T-helper 17 cell (primary cell): ENCODE data around the gene MARCHF3. TPM values are rescaled to one million over a fixed set of nuclear protein-coding genes. Genes with fewer than 3 reads are reported as not detected.
"Not testable (repeated sequence)": the region's sequence is repeated elsewhere in the genome, so short reads cannot be mapped to it uniquely, and the experiment has no call there.

Experiments
- ATAC-seq: fragments of 150-1000 bp; cut with Tn5 transposase; 2 replicates; pipeline ENCODE4 v1.10.0; 2021; ENCODE audit warnings: mild to moderate bottlenecking, moderate library complexity
- DNase-seq, 3 donors: peaks; one replicate each; pipeline versions ENCODE4 v3.0.0 to v3.0.0-alpha.2; 2020 to 2021
- H3K9me3 ChIP-seq: one replicate; pipeline ENCODE4 v1.7.0; 2013; ENCODE audit warnings: low read length, mild to moderate bottlenecking; ENCODE audit not compliant: control insufficient read depth, poor library complexity, severe bottlenecking
- H3K27ac Mint-ChIP-seq: one replicate; pipeline ENCODE4 v1.8.0; 2022; ENCODE audit warnings: mild to moderate bottlenecking, moderate library complexity, mixed read lengths
- H3K27me3 Mint-ChIP-seq: one replicate; pipeline ENCODE4 v1.8.0; 2022; ENCODE audit warnings: mixed read lengths
- H3K36me3 Mint-ChIP-seq: one replicate; pipeline ENCODE4 v1.8.0; 2022; ENCODE audit warnings: low read depth, mixed read lengths
- H3K4me1 Mint-ChIP-seq: one replicate; pipeline ENCODE4 v1.8.0; 2022; ENCODE audit warnings: mild to moderate bottlenecking, mixed read lengths
- H3K4me3 Mint-ChIP-seq: one replicate; pipeline ENCODE4 v1.8.0; 2022; ENCODE audit warnings: mild to moderate bottlenecking, moderate library complexity, mixed read lengths
- total RNA-seq, 4 donors: library from RNA in 2 of 4; stranded (reverse) in 2 of 4; gene quantifications; one replicate each; pipeline ENCODE4 v1.2.3 and lab custom pipeline; 2022 to 2026

Gene MARCHF3
- total RNA-seq, 2 donors from 2014 or later, result 6.6 to 8.4 TPM

DNA sequence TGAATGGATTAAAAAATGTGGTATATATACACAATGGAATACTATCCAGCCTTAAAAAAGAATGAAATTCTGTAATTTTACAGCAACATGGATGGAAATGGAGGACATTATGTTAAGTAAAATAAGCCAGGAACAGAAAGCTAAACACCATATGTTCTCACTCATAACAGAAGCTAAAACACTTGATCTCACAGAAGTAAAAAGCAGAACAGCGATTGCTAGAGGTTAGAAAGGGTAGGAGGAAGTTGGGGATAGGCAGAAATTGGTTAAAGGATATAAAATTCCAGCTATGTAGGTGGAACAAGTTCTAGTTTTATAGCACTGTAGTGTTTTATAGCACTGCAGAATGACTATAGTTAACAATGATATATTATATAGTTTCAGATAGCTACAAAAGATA lies 15.8 kb downstream of the MARCHF3 start:
- Mint-ChIP-seq H3K27ac (peak overlapping the region; percentile 8), H3K4me1 (peaks cover 19% of the 10 kb centered on the region), H3K36me3 (no peaks in the 10 kb centered on the region), H3K27me3 (peaks cover 11% of the 10 kb centered on the region), H3K4me3 (peak overlapping the region; percentile 9)
- H3K9me3 ChIP-seq, result no peaks in the 10 kb centered on the region
- no peak for ATAC-seq
- DNase-seq, result no peak

- ATAC-seq (no peak), DNase-seq (no peak)
- H3K4me3 Mint-ChIP-seq, result peak overlapping the region; percentile 21
- H3K27me3 Mint-ChIP-seq, result peaks cover 11% of the 10 kb centered on the region
- H3K4me1 Mint-ChIP-seq, result peaks cover 20% of the 10 kb centered on the region
- H3K36me3 Mint-ChIP-seq, result no peaks in the 10 kb centered on the region
- H3K9me3 ChIP-seq, result no peaks in the 10 kb centered on the region
- H3K27ac Mint-ChIP-seq, result peak overlapping the region; percentile 8
Measured at GRCh38 chr5:127013407-127013806, 17.0 kb downstream of the MARCHF3 start.

DNA sequence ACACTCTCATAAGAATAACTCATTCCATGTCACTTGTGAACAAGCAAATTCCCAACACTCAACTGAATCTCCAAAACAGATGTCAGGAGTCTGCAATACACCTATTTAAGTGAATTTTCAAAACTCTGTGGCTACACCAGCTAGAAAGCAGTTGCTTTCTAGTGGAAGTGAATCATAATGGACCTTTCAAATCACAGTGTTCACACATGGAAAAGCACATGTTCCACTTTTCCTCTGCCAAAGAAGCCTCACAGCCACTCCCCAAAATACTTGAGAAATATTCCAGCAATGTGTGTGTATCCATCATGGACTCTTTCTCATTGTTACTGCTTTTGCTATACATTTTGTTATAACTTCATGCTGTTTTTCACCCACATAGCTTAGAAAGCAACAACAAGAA lies 17.4 kb downstream of the MARCHF3 start:
- H3K9me3 ChIP-seq, result no peaks in the 10 kb centered on the region
- ATAC-seq (no peak), DNase-seq (no peak)
- Mint-ChIP-seq H3K4me3 (no peak overlapping the region), H3K4me1 (peaks cover 20% of the 10 kb centered on the region), H3K36me3 (no peaks in the 10 kb centered on the region), H3K27me3 (peaks cover 11% of the 10 kb centered on the region), H3K27ac (peak overlapping the region; percentile 8)

DNA sequence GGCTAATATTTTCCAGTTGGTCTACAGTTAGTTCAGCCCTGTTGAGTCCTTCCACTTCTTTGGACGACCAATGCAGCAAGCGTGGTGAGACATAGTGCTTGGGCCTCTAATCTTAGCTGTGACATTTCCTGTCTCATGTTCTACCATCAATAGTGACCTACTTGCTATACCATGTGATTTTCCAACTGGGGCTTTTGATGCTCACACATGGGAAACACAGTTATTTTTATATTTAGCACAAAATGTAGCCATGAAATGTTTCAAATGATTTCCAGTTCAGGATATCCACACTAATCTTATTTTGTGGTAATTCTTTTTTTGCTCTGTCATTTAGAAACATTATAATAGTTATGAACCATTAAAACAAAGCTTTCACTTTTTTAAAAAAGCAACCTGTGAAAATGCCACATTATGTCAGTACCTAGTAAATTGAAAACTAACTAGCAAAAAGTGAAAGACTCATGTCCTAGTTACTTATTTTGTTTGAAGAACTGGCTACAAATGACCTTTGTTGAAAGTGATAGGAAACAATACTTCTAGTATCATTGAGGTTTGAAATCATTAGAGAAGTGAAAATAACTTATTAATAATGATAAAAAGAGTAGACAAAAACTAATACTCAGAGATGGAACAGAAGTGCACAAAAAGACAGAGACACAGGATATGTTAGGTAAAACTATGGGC lies 18.3 kb downstream of the MARCHF3 start:
- peaks cover 20% of the 10 kb centered on the region for H3K4me1 Mint-ChIP-seq
- no peaks in the 10 kb centered on the region for H3K36me3 Mint-ChIP-seq
- H3K27me3 Mint-ChIP-seq, result peaks cover 11% of the 10 kb centered on the region
- H3K4me3 Mint-ChIP-seq, result no peak overlapping the region
- ATAC-seq (peak; percentile 74), DNase-seq (no peak)
- peak overlapping the region; percentile 8 for H3K27ac Mint-ChIP-seq
- H3K9me3 ChIP-seq, result no peaks in the 10 kb centered on the region

DNA sequence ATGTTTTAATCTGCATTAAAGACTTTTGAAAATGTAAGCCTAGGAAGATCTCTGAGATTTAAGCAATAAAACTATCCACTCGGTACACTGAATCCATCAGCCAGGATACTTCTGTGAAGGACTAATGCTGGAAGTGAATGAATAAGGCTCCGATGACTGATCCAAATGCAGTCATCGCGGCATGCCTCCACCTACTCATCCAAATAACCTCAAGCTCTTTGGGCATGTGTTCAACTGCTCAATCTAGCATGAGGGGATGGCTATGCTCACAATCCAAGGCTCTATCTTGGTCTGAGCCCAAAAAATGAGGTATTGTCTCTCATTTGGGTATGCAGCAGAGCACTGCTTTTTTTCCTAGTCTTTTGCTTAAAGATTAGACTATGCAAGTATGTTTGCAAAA lies 19.2 kb downstream of the MARCHF3 start:
- DNase-seq, result no peak
- no peak overlapping the region for H3K27ac Mint-ChIP-seq

GRCh38 chr5:127010362-127010761 lies 20.0 kb downstream of the MARCHF3 start:
- no peaks in the 10 kb centered on the region for H3K9me3 ChIP-seq
- no peak for DNase-seq
- Mint-ChIP-seq H3K4me3 (no peak overlapping the region), H3K27me3 (peaks cover 11% of the 10 kb centered on the region), H3K36me3 (no peaks in the 10 kb centered on the region), H3K27ac (no peak overlapping the region), H3K4me1 (peaks cover 20% of the 10 kb centered on the region)
- no peak for ATAC-seq

More for the DNA sequence above, 19.2 kb downstream of the MARCHF3 start:
- ATAC-seq, result no peak
- no peaks in the 10 kb centered on the region for H3K36me3 Mint-ChIP-seq
- peaks cover 11% of the 10 kb centered on the region for H3K27me3 Mint-ChIP-seq
- peaks cover 20% of the 10 kb centered on the region for H3K4me1 Mint-ChIP-seq
- no peak overlapping the region for H3K4me3 Mint-ChIP-seq
- H3K9me3 ChIP-seq, result no peaks in the 10 kb centered on the region

GRCh38 chr5:127009784-127010183 lies 20.6 kb downstream of the MARCHF3 start:
- Mint-ChIP-seq H3K4me3 (no peak overlapping the region), H3K27ac (no peak overlapping the region), H3K27me3 (peaks cover 11% of the 10 kb centered on the region), H3K36me3 (no peaks in the 10 kb centered on the region), H3K4me1 (peaks cover 17% of the 10 kb centered on the region)
- no peaks in the 10 kb centered on the region for H3K9me3 ChIP-seq
- ATAC-seq (no peak), DNase-seq (no peak)

DNA sequence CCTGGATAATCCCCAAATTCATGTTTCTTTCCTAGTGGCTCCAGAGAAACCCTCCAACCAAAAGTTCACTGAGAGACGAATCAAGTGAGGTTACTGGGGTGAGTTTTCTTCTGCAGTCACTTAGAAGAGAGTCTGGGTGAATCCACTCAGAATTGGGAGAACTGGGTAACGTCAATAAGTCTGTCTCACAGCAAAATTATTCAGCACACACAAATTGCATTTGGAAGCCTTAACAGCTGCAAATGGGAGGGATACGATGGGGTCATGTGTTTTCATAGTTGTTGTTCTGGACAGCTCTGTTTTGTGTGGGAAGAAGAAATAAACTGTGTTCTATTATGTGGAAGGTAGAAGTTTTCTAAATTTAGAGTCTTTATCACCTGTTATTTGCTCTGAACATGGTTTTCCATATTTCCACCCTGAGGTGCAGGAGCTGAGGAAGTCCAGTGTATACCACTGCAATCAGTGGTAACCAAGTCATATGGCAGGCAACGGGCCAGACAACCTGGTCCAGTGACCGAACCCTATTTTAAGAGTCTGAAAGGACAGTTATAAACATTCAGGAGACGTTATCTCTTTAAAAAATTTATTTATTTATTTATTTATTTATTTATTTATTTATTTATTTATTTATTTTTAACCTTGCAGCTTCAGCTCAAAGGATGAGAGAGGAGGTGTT lies 21.9 kb downstream of the MARCHF3 start:
- H3K27me3 Mint-ChIP-seq, result no peaks in the 10 kb centered on the region
- ATAC-seq (no peak), DNase-seq (no peak)
- no peaks in the 10 kb centered on the region for H3K9me3 ChIP-seq
- peaks cover 4% of the 10 kb centered on the region for H3K4me1 Mint-ChIP-seq
- no peak overlapping the region for H3K27ac Mint-ChIP-seq
- H3K4me3 Mint-ChIP-seq, result no peak overlapping the region
- H3K36me3 Mint-ChIP-seq, result no peaks in the 10 kb centered on the region

DNA sequence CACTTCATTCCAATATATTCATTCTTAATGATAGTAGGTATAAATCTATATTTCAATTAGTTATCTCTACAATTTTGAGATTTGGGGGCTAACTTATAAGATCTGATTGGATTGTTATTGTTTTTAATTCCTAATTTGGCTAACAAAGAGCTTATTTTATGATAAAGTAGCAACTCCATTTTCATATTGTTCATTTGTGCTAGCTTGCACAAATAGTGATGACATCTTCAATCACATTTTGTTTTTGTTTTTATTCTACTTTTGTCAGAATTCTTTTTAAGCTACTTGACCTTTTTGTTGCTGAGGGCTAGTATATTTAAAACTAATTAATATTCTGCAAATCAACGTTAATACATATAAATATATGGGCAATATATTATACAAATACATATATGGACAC lies 22.8 kb downstream of the MARCHF3 start:
- no peak for DNase-seq
- ATAC-seq, result no peak
- H3K27ac Mint-ChIP-seq, result no peak overlapping the region
- peaks cover 3% of the 10 kb centered on the region for H3K36me3 Mint-ChIP-seq
- no peak overlapping the region for H3K4me3 Mint-ChIP-seq
- H3K4me1 Mint-ChIP-seq, result peaks cover 4% of the 10 kb centered on the region
- no peaks in the 10 kb centered on the region for H3K27me3 Mint-ChIP-seq
- no peaks in the 10 kb centered on the region for H3K9me3 ChIP-seq

- no peak overlapping the region for H3K27ac Mint-ChIP-seq
Measured at GRCh38 chr5:127006744-127007143, 23.6 kb downstream of the MARCHF3 start.

GRCh38 chr5:127005282-127005681 lies 25.1 kb downstream of the MARCHF3 start:
- not testable (repeated sequence) for H3K4me3 Mint-ChIP-seq, ATAC-seq, H3K27me3 Mint-ChIP-seq, H3K27ac Mint-ChIP-seq, H3K9me3 ChIP-seq, H3K4me1 Mint-ChIP-seq, DNase-seq
- peaks cover 11% of the 10 kb centered on the region for H3K36me3 Mint-ChIP-seq

More at GRCh38 chr5:127006744-127007143, 23.6 kb downstream of the MARCHF3 start:
- ATAC-seq, result no peak
- peaks cover 6% of the 10 kb centered on the region for H3K4me1 Mint-ChIP-seq
- no peaks in the 10 kb centered on the region for H3K9me3 ChIP-seq
- no peaks in the 10 kb centered on the region for H3K27me3 Mint-ChIP-seq
- H3K4me3 Mint-ChIP-seq, result no peak overlapping the region
- no peak for DNase-seq
- peaks cover 5% of the 10 kb centered on the region for H3K36me3 Mint-ChIP-seq

DNA sequence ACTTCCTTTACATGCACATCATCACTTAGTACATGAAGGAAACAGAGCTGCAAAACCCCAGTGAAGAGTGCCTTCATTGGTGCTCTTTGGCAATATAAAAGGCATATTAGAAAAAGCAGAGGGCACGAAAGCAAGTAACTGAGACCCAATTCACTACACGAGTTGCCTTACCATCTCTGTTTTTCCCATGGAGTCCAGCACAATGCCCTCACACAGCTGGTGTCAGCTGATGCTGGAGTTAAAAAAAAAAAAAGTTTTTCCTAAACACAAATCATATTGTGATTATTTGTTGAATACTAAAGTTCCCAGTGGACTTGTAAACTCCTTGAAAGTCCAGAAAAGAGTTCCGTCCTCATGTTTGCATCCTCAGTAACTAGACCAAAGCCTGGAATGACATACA lies 25.6 kb downstream of the MARCHF3 start:
- peaks cover 11% of the 10 kb centered on the region for H3K36me3 Mint-ChIP-seq
- no peak overlapping the region for H3K4me3 Mint-ChIP-seq
- no peak for ATAC-seq
- no peaks in the 10 kb centered on the region for H3K9me3 ChIP-seq
- no peak overlapping the region for H3K27ac Mint-ChIP-seq
- H3K27me3 Mint-ChIP-seq, result peaks cover 4% of the 10 kb centered on the region
- peaks cover 8% of the 10 kb centered on the region for H3K4me1 Mint-ChIP-seq
- DNase-seq, result no peak

- ATAC-seq, result no peak
- peaks cover 4% of the 10 kb centered on the region for H3K27me3 Mint-ChIP-seq
- no peak for DNase-seq
- no peaks in the 10 kb centered on the region for H3K9me3 ChIP-seq
- peaks cover 11% of the 10 kb centered on the region for H3K36me3 Mint-ChIP-seq
- H3K4me3 Mint-ChIP-seq, result no peak overlapping the region
- peaks cover 6% of the 10 kb centered on the region for H3K4me1 Mint-ChIP-seq
- no peak overlapping the region for H3K27ac Mint-ChIP-seq
Measured at GRCh38 chr5:127003798-127004495, 26.4 kb downstream of the MARCHF3 start.
